Parietal lobe (tissue), 1 donor: ENCODE results near the gene TBCA. TPM values are rescaled to one million over a fixed set of nuclear protein-coding genes. Genes with fewer than 3 reads are reported as not detected.

Source experiments
- total RNA-seq: library from RNA; depleted of rRNA; stranded (reverse); fragments of >200 nt; gene quantifications from one replicate; pipeline ENCODE4 v1.2.3, GENCODE V29; 2014

The TBCA gene
- total RNA-seq: 58.5 TPM

GRCh38 chr5:77775790-77776553 lies at the start of gene TBCA:
TBCA (minus strand) TSS chr5:77776339; CDS start chr5:77776257, 82 bp downstream.

Other genes starting within 250 kb of the TBCA start
- gene OTP, start 137.6 kb downstream of the TBCA start, total RNA-seq: not detected